Measurements from ENCODE around the gene RASL11B.
"Not testable (repeated sequence)": the region's sequence is repeated elsewhere in the genome, so short reads cannot be mapped to it uniquely, and the experiment has no call there.

RASL11B gene

GRCh38 chr4:52861879-52862616 is at the start of gene RASL11B:
Gene RASL11B, plus strand, starts transcription at chr4:52862317. Its CDS starts 191 bp downstream, at chr4:52862508.
- peak; percentile 94 for DNase-seq

- no peak for DNase-seq
These were observed 48.6 kb upstream of the RASL11B start for GRCh38 chr4:52813546-52813945.

- DNase-seq, result no peak
These were observed 39.5 kb upstream of the RASL11B start for GRCh38 chr4:52822583-52822971.

GRCh38 chr4:52822972-52823701 is 39.0 kb upstream of the RASL11B start:
- no peak for DNase-seq

- DNase-seq, result no peak
These were observed 38.4 kb upstream of the RASL11B start for GRCh38 chr4:52823702-52824092.

- no peak for DNase-seq
These were observed 37.9 kb upstream of the RASL11B start for GRCh38 chr4:52824270-52824602.

GRCh38 chr4:52824603-52825459 is 37.3 kb upstream of the RASL11B start:
- DNase-seq, result peak; percentile 90

GRCh38 chr4:52825460-52826090 is 36.5 kb upstream of the RASL11B start:
- no peak for DNase-seq

GRCh38 chr4:52833941-52834525 is 28.1 kb upstream of the RASL11B start:
- no peak for DNase-seq

GRCh38 chr4:52834641-52835456 is 27.3 kb upstream of the RASL11B start:
- DNase-seq, result not testable (repeated sequence)

GRCh38 chr4:52836120-52836519 is 26.0 kb upstream of the RASL11B start:
- DNase-seq, result no peak

GRCh38 chr4:52836678-52837077 is 25.4 kb upstream of the RASL11B start:
- DNase-seq, result no peak

- DNase-seq, result no peak
These were observed 24.2 kb upstream of the RASL11B start for GRCh38 chr4:52837716-52838558.

- no peak for DNase-seq
These were observed 23.2 kb upstream of the RASL11B start for GRCh38 chr4:52838729-52839586.

- DNase-seq, result no peak
These were observed 21.4 kb upstream of the RASL11B start for GRCh38 chr4:52840531-52841370.

GRCh38 chr4:52841682-52842456 is 20.2 kb upstream of the RASL11B start:
- DNase-seq, result no peak

GRCh38 chr4:52842792-52843191 is 19.3 kb upstream of the RASL11B start:
- no peak for DNase-seq

GRCh38 chr4:52843351-52843750 is 18.8 kb upstream of the RASL11B start:
- DNase-seq, result no peak
